HepG2 (cell line): ENCODE measurements around the gene OTUB2. TPM values are rescaled to one million over a fixed set of nuclear protein-coding genes. Genes with fewer than 3 reads are reported as not detected.

Source experiments
- ATF7-NPFF ChIP-seq: sonication (generic); formaldehyde crosslinking; IDR thresholded peaks from 2 replicates; pipeline ENCODE4 v1.8.1; 2023; ENCODE audit warnings: mild to moderate bottlenecking, low read depth, missing genetic modification reagents, moderate library complexity
- CCDC6 ChIP-seq: sonication (generic); formaldehyde crosslinking; IDR thresholded peaks from 2 replicates; pipeline ENCODE4 v1.8.1; 2022; ENCODE audit warnings: mild to moderate bottlenecking, missing genetic modification reagents, moderate library complexity
- CREM ChIP-seq, 2 experiments: sonication (generic) in 1 of 2; formaldehyde crosslinking in 1 of 2; IDR thresholded peaks; 2 replicates each; pipeline versions ENCODE4 v1.4.0 to v1.6.1; 2016 to 2020; ENCODE audit warnings: antibody characterized with exemption in 1 of 2, mild to moderate bottlenecking in 1 of 2, missing genetic modification reagents in 1 of 2
- FLYWCH1 ChIP-seq: sonication (generic); formaldehyde crosslinking; IDR thresholded peaks from 2 replicates; pipeline ENCODE4 v1.8.1; 2023; ENCODE audit warnings: mild to moderate bottlenecking, missing genetic modification reagents
- KLF13 ChIP-seq: sonication (generic); formaldehyde crosslinking; IDR thresholded peaks from 2 replicates; pipeline ENCODE4 v1.4.0; 2020; ENCODE audit warnings: mild to moderate bottlenecking, missing genetic modification reagents
- RFXANK ChIP-seq: IDR thresholded peaks from 2 replicates; pipeline ENCODE4 v1.6.1; 2016
- SOX13 ChIP-seq, 3 experiments: fragments of 450-650 bp in 1 of 3; sonication (generic) in 1 of 3; formaldehyde crosslinking in 1 of 3; IDR thresholded peaks in 2 of 3; conservative IDR thresholded peaks in 1 of 3; 2 replicates each; pipeline versions ENCODE4 v1.5.0 to v1.6.1; 2016 to 2020; ENCODE audit warnings: antibody characterized with exemption in 1 of 3, mild to moderate bottlenecking in 1 of 3, missing compliant biosample characterization in 1 of 3, missing genetic modification reagents in 1 of 3, moderate library complexity in 1 of 3
- ZNF225 ChIP-seq: sonication (generic); formaldehyde crosslinking; IDR thresholded peaks from 2 replicates; pipeline ENCODE4 v1.4.0; 2020; ENCODE audit warnings: mild to moderate bottlenecking, missing genetic modification reagents
- ZNF335 ChIP-seq: sonication (generic); formaldehyde crosslinking; IDR thresholded peaks from 2 replicates; pipeline ENCODE4 v1.4.0; 2020; ENCODE audit warnings: missing genetic modification reagents
- ZNF350 ChIP-seq: sonication (generic); formaldehyde crosslinking; IDR thresholded peaks from 2 replicates; pipeline ENCODE4 v1.4.0; 2020; ENCODE audit warnings: mild to moderate bottlenecking, low read depth, missing genetic modification reagents, borderline replicate concordance
- ZNF766 ChIP-seq: sonication (generic); formaldehyde crosslinking; IDR thresholded peaks from 2 replicates; pipeline ENCODE4 v1.5.0; 2020; ENCODE audit warnings: missing genetic modification reagents, borderline replicate concordance
- ZNF768 ChIP-seq: sonication (generic); formaldehyde crosslinking; IDR thresholded peaks from 2 replicates; pipeline ENCODE4 v1.4.0; 2020; ENCODE audit warnings: missing genetic modification reagents
- ZNF773 ChIP-seq: sonication (generic); formaldehyde crosslinking; IDR thresholded peaks from 2 replicates; pipeline ENCODE4 v1.4.0; 2020; ENCODE audit warnings: missing genetic modification reagents, borderline replicate concordance
- polyA plus RNA-seq, 8 experiments: library from polyadenylated mRNA; depleted of rRNA in 3 of 8; stranded (reverse) in 7 of 8; unstranded in 1 of 8; fragments of >200 nt; fragmentation: Illumina TruSeq in 4 of 8; extraction: Trizol in 4 of 8; gene quantifications; 2 replicates each; pipeline versions ENCODE4 v1.2.1 to v1.2.3, GENCODE V29; 2011 to 2016; ENCODE audit warnings: low read depth in 4 of 8, missing spikeins in 1 of 8, mixed read lengths in 1 of 8; ENCODE audit not compliant: insufficient read depth in 1 of 8
- total RNA-seq, 5 experiments: library from RNA; depleted of rRNA; stranded (reverse); fragments of >200 nt; fragmentation: Illumina TruSeq; extraction: Trizol; gene quantifications; 2 replicates each; pipeline ENCODE4 v1.2.3, GENCODE V29; 2016; ENCODE audit warnings: low read depth in 1 of 5
- TF ChIP-seq, protein P1 (sequence below): IDR thresholded peaks from 2 replicates; pipeline ENCODE4 v1.6.1; 2016; ENCODE audit warnings: mild to moderate bottlenecking
- TF ChIP-seq, protein P2 (sequence below): IDR thresholded peaks from 2 replicates; pipeline ENCODE4 v1.6.1; 2016; ENCODE audit warnings: missing compliant biosample characterization, missing genetic modification reagents, borderline replicate concordance
- TF ChIP-seq, protein P3 (sequence below): sonication (generic); formaldehyde crosslinking; IDR thresholded peaks from 2 replicates; pipeline ENCODE4; 2020; ENCODE audit warnings: missing genetic modification reagents, mild to moderate bottlenecking, borderline replicate concordance
- TF ChIP-seq, protein P4 (sequence below), 2 experiments: IDR thresholded peaks; 2 replicates each; pipeline ENCODE4 v1.6.1; 2011 to 2012; ENCODE audit warnings: low read length in 2 of 2, borderline replicate concordance in 1 of 2, low read depth in 1 of 2, mild to moderate bottlenecking in 1 of 2, moderate library complexity in 1 of 2

OTUB2 gene
- total and polyA plus RNA-seq, 2 of the 13 experiments (the other 11 are each of a cell fraction or from before 2014, with no cell fraction given): 2.2 to 2.4 TPM

DNA sequence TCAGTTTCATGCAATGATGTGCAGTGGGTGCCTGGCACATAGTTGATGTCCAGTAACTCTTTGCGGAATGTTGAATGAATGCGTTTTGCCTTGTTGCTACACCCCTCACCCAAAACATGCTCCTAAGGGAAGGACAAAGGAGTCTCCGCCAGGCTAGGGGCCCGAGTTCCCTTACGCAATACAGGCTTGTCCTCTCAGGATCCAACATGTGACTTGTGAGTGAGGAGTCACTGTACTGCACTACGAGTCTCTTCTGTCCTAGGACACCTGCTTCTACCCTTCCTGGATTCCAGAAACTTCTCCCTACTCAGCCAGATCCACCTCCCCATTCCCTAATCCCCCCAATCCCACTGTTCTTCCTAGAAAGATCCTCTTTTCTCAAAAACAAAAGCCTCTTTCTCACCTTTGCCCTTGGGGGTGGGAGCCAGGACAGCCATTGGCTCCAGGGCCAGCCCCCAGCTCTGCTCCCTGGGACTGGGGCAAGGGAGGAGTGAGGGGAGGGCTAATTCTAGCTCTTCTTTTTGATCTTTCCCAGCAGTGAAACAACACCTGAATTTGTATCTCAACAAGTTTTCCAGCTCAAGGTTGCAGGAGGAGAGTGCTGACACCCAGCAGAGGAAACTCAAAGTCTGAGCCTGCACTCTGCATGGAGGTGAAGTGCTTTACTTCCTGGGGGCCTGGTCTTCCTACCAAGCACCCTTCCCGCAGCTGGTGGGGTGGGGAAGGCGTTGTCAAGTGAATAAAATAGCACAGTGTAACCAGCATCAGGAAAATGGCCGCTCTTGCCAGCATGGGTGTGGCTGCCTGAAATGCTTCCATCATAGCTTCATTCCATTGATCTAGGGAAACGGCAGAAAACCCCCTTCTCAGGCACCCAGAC, 3.4 kb upstream of the OTUB2 start (continued):
- TF ChIP-seq, protein P1, sequence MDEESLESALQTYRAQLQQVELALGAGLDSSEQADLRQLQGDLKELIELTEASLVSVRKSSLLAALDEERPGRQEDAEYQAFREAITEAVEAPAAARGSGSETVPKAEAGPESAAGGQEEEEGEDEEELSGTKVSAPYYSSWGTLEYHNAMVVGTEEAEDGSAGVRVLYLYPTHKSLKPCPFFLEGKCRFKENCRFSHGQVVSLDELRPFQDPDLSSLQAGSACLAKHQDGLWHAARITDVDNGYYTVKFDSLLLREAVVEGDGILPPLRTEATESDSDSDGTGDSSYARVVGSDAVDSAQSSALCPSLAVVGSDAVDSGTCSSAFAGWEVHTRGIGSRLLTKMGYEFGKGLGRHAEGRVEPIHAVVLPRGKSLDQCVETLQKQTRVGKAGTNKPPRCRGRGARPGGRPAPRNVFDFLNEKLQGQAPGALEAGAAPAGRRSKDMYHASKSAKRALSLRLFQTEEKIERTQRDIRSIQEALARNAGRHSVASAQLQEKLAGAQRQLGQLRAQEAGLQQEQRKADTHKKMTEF (CRISPR knock-in tag): 0 out of 2 replicates have a peak, but pooled peaks have one; percentile 25
- TF ChIP-seq KLF13: no peak
- no peak for TF ChIP-seq ATF7-NPFF (CRISPR knock-in tag)
- no peak for TF ChIP-seq ZNF768 (CRISPR knock-in tag)
- TF ChIP-seq CREM (IDR thresholded peaks at IDR 0.05): no peak
- no peak for TF ChIP-seq CREM (CRISPR knock-in tag; IDR thresholded peaks at IDR 0.05)
- TF ChIP-seq CCDC6 (CRISPR knock-in tag): 0 out of 2 replicates have a peak, but pooled peaks have one; percentile 23
- TF ChIP-seq, protein P2, sequence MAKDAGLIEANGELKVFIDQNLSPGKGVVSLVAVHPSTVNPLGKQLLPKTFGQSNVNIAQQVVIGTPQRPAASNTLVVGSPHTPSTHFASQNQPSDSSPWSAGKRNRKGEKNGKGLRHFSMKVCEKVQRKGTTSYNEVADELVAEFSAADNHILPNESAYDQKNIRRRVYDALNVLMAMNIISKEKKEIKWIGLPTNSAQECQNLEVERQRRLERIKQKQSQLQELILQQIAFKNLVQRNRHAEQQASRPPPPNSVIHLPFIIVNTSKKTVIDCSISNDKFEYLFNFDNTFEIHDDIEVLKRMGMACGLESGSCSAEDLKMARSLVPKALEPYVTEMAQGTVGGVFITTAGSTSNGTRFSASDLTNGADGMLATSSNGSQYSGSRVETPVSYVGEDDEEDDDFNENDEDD (CRISPR knock-in tag): peak; percentile 44; the same call in 1 of the 2 replicates
- TF ChIP-seq, protein P3, sequence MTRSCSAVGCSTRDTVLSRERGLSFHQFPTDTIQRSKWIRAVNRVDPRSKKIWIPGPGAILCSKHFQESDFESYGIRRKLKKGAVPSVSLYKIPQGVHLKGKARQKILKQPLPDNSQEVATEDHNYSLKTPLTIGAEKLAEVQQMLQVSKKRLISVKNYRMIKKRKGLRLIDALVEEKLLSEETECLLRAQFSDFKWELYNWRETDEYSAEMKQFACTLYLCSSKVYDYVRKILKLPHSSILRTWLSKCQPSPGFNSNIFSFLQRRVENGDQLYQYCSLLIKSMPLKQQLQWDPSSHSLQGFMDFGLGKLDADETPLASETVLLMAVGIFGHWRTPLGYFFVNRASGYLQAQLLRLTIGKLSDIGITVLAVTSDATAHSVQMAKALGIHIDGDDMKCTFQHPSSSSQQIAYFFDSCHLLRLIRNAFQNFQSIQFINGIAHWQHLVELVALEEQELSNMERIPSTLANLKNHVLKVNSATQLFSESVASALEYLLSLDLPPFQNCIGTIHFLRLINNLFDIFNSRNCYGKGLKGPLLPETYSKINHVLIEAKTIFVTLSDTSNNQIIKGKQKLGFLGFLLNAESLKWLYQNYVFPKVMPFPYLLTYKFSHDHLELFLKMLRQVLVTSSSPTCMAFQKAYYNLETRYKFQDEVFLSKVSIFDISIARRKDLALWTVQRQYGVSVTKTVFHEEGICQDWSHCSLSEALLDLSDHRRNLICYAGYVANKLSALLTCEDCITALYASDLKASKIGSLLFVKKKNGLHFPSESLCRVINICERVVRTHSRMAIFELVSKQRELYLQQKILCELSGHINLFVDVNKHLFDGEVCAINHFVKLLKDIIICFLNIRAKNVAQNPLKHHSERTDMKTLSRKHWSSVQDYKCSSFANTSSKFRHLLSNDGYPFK (CRISPR knock-in tag): 0 out of 2 replicates have a peak, but pooled peaks have one; percentile 19
- no peak for TF ChIP-seq FLYWCH1 (CRISPR knock-in tag)
- no peak for TF ChIP-seq ZNF335 (CRISPR knock-in tag)
- TF ChIP-seq ZNF225 (CRISPR knock-in tag): no peak
- TF ChIP-seq ZNF766: no peak
- TF ChIP-seq, protein P4, sequence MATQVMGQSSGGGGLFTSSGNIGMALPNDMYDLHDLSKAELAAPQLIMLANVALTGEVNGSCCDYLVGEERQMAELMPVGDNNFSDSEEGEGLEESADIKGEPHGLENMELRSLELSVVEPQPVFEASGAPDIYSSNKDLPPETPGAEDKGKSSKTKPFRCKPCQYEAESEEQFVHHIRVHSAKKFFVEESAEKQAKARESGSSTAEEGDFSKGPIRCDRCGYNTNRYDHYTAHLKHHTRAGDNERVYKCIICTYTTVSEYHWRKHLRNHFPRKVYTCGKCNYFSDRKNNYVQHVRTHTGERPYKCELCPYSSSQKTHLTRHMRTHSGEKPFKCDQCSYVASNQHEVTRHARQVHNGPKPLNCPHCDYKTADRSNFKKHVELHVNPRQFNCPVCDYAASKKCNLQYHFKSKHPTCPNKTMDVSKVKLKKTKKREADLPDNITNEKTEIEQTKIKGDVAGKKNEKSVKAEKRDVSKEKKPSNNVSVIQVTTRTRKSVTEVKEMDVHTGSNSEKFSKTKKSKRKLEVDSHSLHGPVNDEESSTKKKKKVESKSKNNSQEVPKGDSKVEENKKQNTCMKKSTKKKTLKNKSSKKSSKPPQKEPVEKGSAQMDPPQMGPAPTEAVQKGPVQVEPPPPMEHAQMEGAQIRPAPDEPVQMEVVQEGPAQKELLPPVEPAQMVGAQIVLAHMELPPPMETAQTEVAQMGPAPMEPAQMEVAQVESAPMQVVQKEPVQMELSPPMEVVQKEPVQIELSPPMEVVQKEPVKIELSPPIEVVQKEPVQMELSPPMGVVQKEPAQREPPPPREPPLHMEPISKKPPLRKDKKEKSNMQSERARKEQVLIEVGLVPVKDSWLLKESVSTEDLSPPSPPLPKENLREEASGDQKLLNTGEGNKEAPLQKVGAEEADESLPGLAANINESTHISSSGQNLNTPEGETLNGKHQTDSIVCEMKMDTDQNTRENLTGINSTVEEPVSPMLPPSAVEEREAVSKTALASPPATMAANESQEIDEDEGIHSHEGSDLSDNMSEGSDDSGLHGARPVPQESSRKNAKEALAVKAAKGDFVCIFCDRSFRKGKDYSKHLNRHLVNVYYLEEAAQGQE (IDR thresholded peaks at IDR 0.05; ENCODE audit: borderline replicate concordance in 1 of 2, low read depth in 1 of 2, low read length in 2 of 2): no peak
- 0 out of 2 replicates have a peak, but pooled peaks have one; percentile 33 for TF ChIP-seq ZNF350 (CRISPR knock-in tag)
- TF ChIP-seq RFXANK: no peak
- TF ChIP-seq ZNF773 (CRISPR knock-in tag): no peak
- no peak for TF ChIP-seq SOX13 (IDR thresholded peaks at IDR 0.05)
- peak in 1 of 2 experiments; percentile 60; a peak in 2 of 4 replicates for TF ChIP-seq SOX13 (CRISPR knock-in tag; conservative IDR thresholded peaks at IDR 0.05 in 1 of 2, IDR thresholded peaks at IDR 0.05 in 1 of 2)
